GM12801 (cell line): Measurements from ENCODE around the gene HSP90B1.

ENCODE experiments used
- CTCF ChIP-seq: IDR thresholded peaks from one replicate; pipeline ENCODE4 v1.5.1; 2011; ENCODE audit warnings: control low read depth; ENCODE audit not compliant: insufficient read length; ENCODE audit errors: extremely low read depth

HSP90B1 gene

GRCh38 chr12:103964805-103965204, 34.6 kb downstream of the HSP90B1 start:
- no peak for TF ChIP-seq CTCF

GRCh38 chr12:103965255-103965589, 35.0 kb downstream of the HSP90B1 start:
- no peak for TF ChIP-seq CTCF

DNA sequence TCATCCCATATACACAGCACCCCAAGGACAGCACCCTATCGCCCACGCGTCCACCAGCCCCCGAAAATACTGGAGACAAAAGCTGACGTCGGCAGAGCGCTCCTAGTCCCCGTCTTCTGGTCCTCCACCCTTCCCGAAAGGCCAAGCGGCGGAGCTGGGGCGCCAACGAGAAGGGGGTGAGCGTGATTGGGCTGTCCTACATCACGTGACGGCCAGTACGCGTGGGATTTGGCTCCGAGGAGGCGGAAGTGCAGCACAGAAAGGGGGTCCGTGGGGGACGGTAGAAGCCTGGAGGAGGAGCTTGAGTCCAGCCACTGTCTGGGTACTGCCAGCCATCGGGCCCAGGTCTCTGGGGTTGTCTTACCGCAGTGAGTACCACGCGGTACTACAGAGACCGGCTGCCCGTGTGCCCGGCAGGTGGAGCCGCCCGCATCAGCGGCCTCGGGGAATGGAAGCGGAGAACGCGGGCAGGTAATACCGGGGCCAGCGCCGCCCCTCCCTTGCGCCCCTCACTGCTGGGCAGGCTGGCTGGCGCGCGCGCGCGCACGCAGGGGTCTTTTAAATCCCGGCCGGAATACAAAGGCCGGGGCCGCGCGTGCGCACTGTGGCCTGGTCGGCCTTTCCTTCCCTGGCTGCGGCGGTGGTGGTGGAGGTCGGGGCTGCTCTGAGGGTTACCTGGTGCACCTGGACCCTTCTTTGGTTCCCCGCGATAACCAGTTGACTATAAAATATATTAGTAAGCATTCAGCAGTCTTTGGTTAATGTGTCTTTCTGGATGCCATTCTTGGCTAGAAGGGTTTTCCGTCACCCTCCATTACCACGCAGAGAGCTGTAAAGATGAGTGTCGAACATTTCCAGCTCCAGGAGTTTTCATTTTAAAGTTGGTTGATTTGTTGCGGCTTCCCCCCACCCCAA, 35.6 kb downstream of the HSP90B1 start, which contains the start of gene TDG:
TSS of gene TDG (plus strand) at position 283 of the 915 bp plus-strand sequence. CDS start at position 449, 166 bp downstream.
- TF ChIP-seq CTCF, result no peak

- no peak for TF ChIP-seq CTCF
These were observed 36.5 kb downstream of the HSP90B1 start for GRCh38 chr12:103966736-103967135.

DNA sequence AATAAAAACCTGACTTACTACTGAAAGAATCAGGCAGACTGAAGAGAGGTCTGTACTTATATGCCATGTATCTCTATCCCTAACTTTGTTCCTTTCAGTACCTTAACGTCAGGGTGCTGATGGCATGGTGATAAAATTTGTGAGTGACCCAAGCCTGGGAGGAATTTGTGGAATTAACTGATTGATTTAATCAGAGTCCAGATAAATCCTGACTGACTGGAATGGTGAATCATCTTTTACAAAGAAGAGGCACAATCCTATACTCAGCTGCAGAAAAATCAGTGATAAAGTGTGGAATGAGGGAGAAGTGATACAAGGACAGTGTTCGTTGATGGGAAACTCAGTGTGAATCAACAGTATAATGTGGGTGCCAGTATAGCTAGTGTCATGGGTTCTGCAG, 39.2 kb downstream of the HSP90B1 start:
- no peak for TF ChIP-seq CTCF

DNA sequence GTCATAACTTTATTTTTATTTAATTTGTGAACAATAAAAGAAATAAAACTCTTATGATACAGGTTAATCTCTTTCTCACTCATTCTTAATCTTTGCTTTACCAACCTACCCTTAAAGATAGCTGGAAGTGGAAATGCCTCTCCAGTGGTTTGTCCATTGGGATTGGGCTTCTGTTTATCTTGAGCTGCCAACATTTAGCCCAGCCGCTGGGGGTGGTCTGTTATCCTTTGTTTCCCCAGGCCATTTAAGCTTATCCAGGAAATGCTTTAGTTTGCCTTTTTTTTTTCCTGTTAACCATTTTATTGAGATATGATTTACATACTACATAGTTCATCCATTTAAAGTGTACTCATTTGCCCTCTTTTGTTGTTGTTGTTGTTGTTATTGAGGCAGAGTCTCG, 43.7 kb downstream of the HSP90B1 start:
- no peak for TF ChIP-seq CTCF

DNA sequence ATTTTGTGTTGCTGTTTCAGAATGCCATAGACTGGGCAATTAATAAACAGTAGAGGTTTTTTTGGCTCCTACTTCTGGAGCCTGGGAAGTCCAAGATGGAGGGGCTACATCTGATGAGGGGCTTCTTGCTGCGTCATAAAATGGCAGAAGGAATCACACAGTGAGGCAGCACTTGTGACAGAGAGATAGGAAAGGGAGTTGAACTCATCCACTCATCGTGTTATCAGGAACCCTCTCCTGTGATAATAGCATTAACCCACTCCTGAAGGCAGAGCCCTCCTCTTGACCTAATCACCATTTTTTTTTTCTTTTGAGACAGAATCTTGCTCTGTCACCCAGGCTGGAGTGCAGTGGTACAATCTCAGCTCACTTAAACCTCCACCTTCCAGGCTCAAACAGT, 45.2 kb downstream of the HSP90B1 start:
- TF ChIP-seq CTCF, result no peak
